Hematopoietic multipotent progenitor cell treated with erythropoietin and hydrocortisone succinate and interleukin-3 and kit ligand, for 17 days (in vitro differentiated cells): ENCODE results near the gene FLAD1.

Experiments
- DNase-seq: peaks from one replicate; pipeline ENCODE4 v3.0.0-alpha.2; 2015; ENCODE audit warnings: low spot score

Gene FLAD1

DNA sequence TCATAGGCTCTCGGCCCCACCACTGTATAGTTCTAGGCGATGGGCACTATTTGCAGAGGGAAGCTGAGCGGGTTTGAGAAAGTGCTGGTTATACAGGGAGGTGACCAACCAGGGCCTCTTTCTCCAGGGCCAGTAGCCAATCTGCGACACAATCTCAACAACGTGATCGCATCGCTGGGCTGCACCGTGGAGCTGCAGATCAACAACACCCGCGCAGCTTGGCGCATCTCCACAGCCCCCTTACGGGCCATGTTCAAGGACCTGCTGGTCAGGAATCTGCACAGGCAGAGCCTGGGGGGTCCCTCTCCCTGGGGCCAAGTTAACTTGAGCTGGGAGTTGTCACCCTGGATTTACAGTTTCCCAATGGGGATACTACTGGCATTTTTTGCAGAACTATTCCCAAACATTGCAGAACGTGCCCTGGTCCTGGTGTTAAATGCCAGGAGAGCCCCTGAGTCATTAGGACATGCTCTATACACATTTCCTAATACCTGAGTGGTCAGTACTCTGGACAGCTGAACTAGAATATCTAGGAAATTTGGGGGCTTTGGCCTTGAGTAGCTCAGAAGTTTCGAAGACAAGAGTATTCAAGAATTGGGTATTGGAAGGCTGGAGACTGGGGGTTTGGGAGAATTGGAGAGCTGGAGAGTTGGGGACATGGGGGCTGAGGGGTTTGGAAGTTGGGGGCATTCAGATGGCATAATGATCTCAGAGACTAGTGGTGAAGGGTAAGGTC, 57.4 kb downstream of the FLAD1 start:
- DNase-seq = no peak
